HCT116 (cell line): Measurements from ENCODE around the gene TACR2. TPM values are rescaled to one million over a fixed set of nuclear protein-coding genes. Genes with fewer than 3 reads are reported as not detected.

Experiments used
- ATAC-seq: fragments of 200-7000 bp; cut with Tn5 transposase; 2 replicates; pipeline ENCODE4 v1.9.1; 2020; ENCODE audit warnings: mild to moderate bottlenecking, moderate library complexity
- BruUV-seq: library from RNA; stranded (reverse); fragments of 400-500 nt; replicated peaks from 2 replicates; lab custom pipeline; 2021; lab: Mats Ljungman, UMichigan
- CTCF ChIA-PET: fragments of 300-600 bp; sonication (Branson Sonifier 250); formaldehyde crosslinking; loops from one replicate; lab custom pipeline; 2021; ENCODE audit warnings: antibody characterized with exemption; lab: Charles Lee
- POLR2A ChIA-PET: fragments of 300-600, 350-600 bp; sonication (Branson Sonifier 250); formaldehyde crosslinking; loops from one replicate; lab custom pipeline; 2021; ENCODE audit warnings: antibody characterized with exemption; lab: Charles Lee
- RAD21 ChIA-PET, 2 experiments: fragments of 300-600 bp; sonication (Branson Sonifier 250); formaldehyde crosslinking; loops; one replicate each; lab custom pipeline; 2023; ENCODE audit warnings: low total read pairs in 2 of 2; ENCODE audit not compliant: uncharacterized antibody in 2 of 2, unreplicated experiment in 2 of 2, low non-redundant PET in 1 of 2; lab: Charles Lee
- DNase-seq: peaks from one replicate; pipeline ENCODE4 v3.0.0-alpha.2; 2010; ENCODE audit warnings: low read depth, low spot score
- H2AFZ ChIP-seq: fragments of 200-600 bp; shearing (Covaris generic), sonication (generic); 2 replicates; pipeline ENCODE4 v1.6.1; 2017; ENCODE audit warnings: low read depth, mixed run types, mixed read lengths, antibody characterized with exemption, low read length; ENCODE audit not compliant: poor library complexity, severe bottlenecking
- H3K27ac ChIP-seq: 2 replicates; pipeline ENCODE4 v1.5.1; 2012; ENCODE audit warnings: low read depth, low read length
- H3K27me3 ChIP-seq: fragments of 200-600 bp; sonication (generic); 2 replicates; pipeline ENCODE4 v1.6.1; 2016; ENCODE audit warnings: mixed run types, low read length, mixed read lengths; ENCODE audit not compliant: insufficient read depth
- H3K36me3 ChIP-seq, 2 experiments: fragments of 200-500 bp in 1 of 2; fragments of 200-600 bp in 1 of 2; sonication (Bioruptor generic) in 1 of 2; sonication (generic) in 1 of 2; 2 replicates each; pipeline versions ENCODE4 v1.5.1 to v1.6.1; 2014 to 2016; ENCODE audit warnings: low read length in 2 of 2, inconsistent platforms in 1 of 2, mixed read lengths in 1 of 2, mixed run types in 1 of 2; ENCODE audit not compliant: insufficient read depth in 2 of 2, control insufficient read depth in 1 of 2
- H3K4me1 ChIP-seq, 2 experiments: fragments of 200-600 bp in 1 of 2; sonication (generic) in 1 of 2; 2 replicates each; pipeline versions ENCODE4 v1.5.1 to v1.6.1; 2012 to 2017; ENCODE audit warnings: low read length in 2 of 2, inconsistent platforms in 1 of 2, mild to moderate bottlenecking in 1 of 2, mixed read lengths in 1 of 2, mixed run types in 1 of 2, moderate library complexity in 1 of 2; ENCODE audit not compliant: insufficient read depth in 2 of 2, control insufficient read depth in 1 of 2
- H3K4me2 ChIP-seq: fragments of 200-600 bp; sonication (generic); 2 replicates; pipeline ENCODE4 v1.6.1; 2017; ENCODE audit warnings: mixed run types, low read length, mixed read lengths
- H3K4me3 ChIP-seq, 2 experiments: fragments of 200-600 bp in 1 of 2; sonication (generic) in 1 of 2; replicated peaks in 1 of 2; 2 replicates each; pipeline ENCODE4 v1.5.1; 2011 to 2016; ENCODE audit warnings: low read length in 2 of 2, control low read depth in 1 of 2, low read depth in 1 of 2, mild to moderate bottlenecking in 1 of 2, mixed read lengths in 1 of 2, mixed run types in 1 of 2
- H3K79me2 ChIP-seq: fragments of 200-600 bp; sonication (generic); 2 replicates; pipeline ENCODE4 v1.6.1; 2017; ENCODE audit warnings: mild to moderate bottlenecking, mixed run types, low read length, moderate library complexity, mixed read lengths; ENCODE audit not compliant: insufficient read depth
- H3K9ac ChIP-seq: fragments of 200-600 bp; sonication (generic); 2 replicates; pipeline ENCODE4 v1.6.1; 2016; ENCODE audit warnings: low read length, mixed read lengths
- H3K9me2 ChIP-seq: fragments of 200-600 bp; sonication (generic), shearing (Covaris generic); 2 replicates; pipeline ENCODE4 v1.6.1; 2017; ENCODE audit warnings: mixed run types, mild to moderate bottlenecking, moderate library complexity; ENCODE audit not compliant: insufficient read depth
- H3K9me3 ChIP-seq, 2 experiments: fragments of 200-500 bp in 1 of 2; fragments of 200-600 bp in 1 of 2; sonication (Bioruptor generic) in 1 of 2; sonication (generic) in 1 of 2; 2 replicates each; pipeline ENCODE4 v1.6.1; 2014 to 2017; ENCODE audit warnings: low read length in 2 of 2, mixed read lengths in 2 of 2, inconsistent platforms in 1 of 2, low read depth in 1 of 2, mild to moderate bottlenecking in 1 of 2, mixed run types in 1 of 2, moderate library complexity in 1 of 2; ENCODE audit not compliant: control insufficient read depth in 1 of 2, insufficient read depth in 1 of 2
- H4K20me1 ChIP-seq: fragments of 200-600 bp; sonication (generic), shearing (Covaris generic); 2 replicates; pipeline ENCODE4 v1.6.1; 2017; ENCODE audit warnings: mixed run types, mild to moderate bottlenecking, moderate library complexity; ENCODE audit not compliant: insufficient read depth
- CBX3 ChIP-seq: IDR thresholded peaks from 2 replicates; pipeline ENCODE4 v1.6.1; 2012; ENCODE audit warnings: low read depth
- CEBPB ChIP-seq: IDR thresholded peaks from 2 replicates; pipeline ENCODE4 v1.6.1; 2012; ENCODE audit warnings: low read depth
- EZH2phosphoT487 ChIP-seq: fragments of 200-600 bp; IDR thresholded peaks from 2 replicates; pipeline ENCODE4 v1.6.1; 2018; ENCODE audit warnings: antibody characterized with exemption, borderline replicate concordance
- FOSL1 ChIP-seq: IDR thresholded peaks from 2 replicates; pipeline ENCODE4 v1.6.1; 2012; ENCODE audit warnings: low read depth
- JUND ChIP-seq: IDR thresholded peaks from 2 replicates; pipeline ENCODE4 v1.6.1; 2012
- MAX ChIP-seq: IDR thresholded peaks from 2 replicates; pipeline ENCODE4 v1.6.1; 2012
- POLR2A ChIP-seq: IDR thresholded peaks from 2 replicates; pipeline ENCODE4 v1.7.0; 2011; ENCODE audit warnings: borderline replicate concordance; ENCODE audit not compliant: insufficient read depth, insufficient read length; ENCODE audit errors: extremely low read depth
- RAD21 ChIP-seq: IDR thresholded peaks from 2 replicates; pipeline ENCODE4 v1.6.1; 2012; ENCODE audit warnings: low read depth, mild to moderate bottlenecking
- SIN3A ChIP-seq: IDR thresholded peaks from 2 replicates; pipeline ENCODE4 v1.6.1; 2012; ENCODE audit warnings: low read depth
- SP1 ChIP-seq: IDR thresholded peaks from 2 replicates; pipeline ENCODE4 v1.6.1; 2012; ENCODE audit warnings: low read depth
- SRF ChIP-seq: IDR thresholded peaks from 2 replicates; pipeline ENCODE4 v1.6.1; 2012; ENCODE audit warnings: low read depth
- YY1 ChIP-seq: IDR thresholded peaks from 2 replicates; pipeline ENCODE4 v1.6.1; 2011; ENCODE audit warnings: low read length, low read depth, moderate library complexity, mild to moderate bottlenecking; ENCODE audit not compliant: insufficient replicate concordance; ENCODE audit errors: extremely low read depth
- ZFX ChIP-seq: fragments of 450-650 bp; IDR thresholded peaks from 2 replicates; pipeline ENCODE4 v1.6.1; 2017
- ZNF274 ChIP-seq: fragments of 200-500 bp; sonication (Bioruptor generic); IDR thresholded peaks from 2 replicates; pipeline ENCODE4 v1.6.1; 2014; ENCODE audit warnings: mild to moderate bottlenecking, low read depth, low read length, inconsistent platforms
- intact Hi-C: fragments of 100-400 bp; cut with micrococcal nuclease; formaldehyde crosslinking; loops from 2 replicates; pipeline ENCODE4 v1.10.0; 2022
- total RNA-seq: library from RNA; stranded (reverse); gene quantifications from one replicate; pipeline ENCODE4 v1.2.1, GENCODE V29; 2021; ENCODE audit not compliant: unreplicated experiment
- TF ChIP-seq, protein P1 (sequence below): IDR thresholded peaks from 2 replicates; pipeline ENCODE4 v1.6.1; 2012; ENCODE audit warnings: low read depth
- TF ChIP-seq, protein P2 (sequence below): IDR thresholded peaks from 2 replicates; pipeline ENCODE4 v1.6.1; 2012
- TF ChIP-seq, protein P3 (sequence below): IDR thresholded peaks from 2 replicates; pipeline ENCODE4 v1.6.1; 2011; ENCODE audit warnings: mild to moderate bottlenecking, low read length, moderate library complexity; ENCODE audit not compliant: insufficient replicate concordance; ENCODE audit errors: extremely low read depth

TACR2 gene
- total RNA-seq, 1 experiment from 2014 or later = not detected

- Histone ChIP-seq H3K9ac (no peak overlapping the region), H3K4me2 (no peak overlapping the region), H3K4me1 (peaks cover 3 to 23% of the 10 kb centered on the region in 2 experiments; a peak in 2 of 4 replicates), H3K9me3 (no peaks in the 10 kb centered on the region), H3K9me2 (no peaks in the 10 kb centered on the region), H3K36me3 (no peaks in the 10 kb centered on the region), H4K20me1 (no peaks in the 10 kb centered on the region), H3K27ac (no peak overlapping the region), H2AFZ (no peak overlapping the region), H3K27me3 (no peaks in the 10 kb centered on the region), H3K79me2 (no peaks in the 10 kb centered on the region), H3K4me3 (no peak overlapping the region)
- ATAC-seq (no peak), DNase-seq (no peak)
- TF ChIP-seq MAX (no peak), ZFX (no peak), SP1 (no peak), FOSL1 (no peak), JUND (no peak), CEBPB (no peak), SRF (no peak), POLR2A (no peak), ZNF274 (no peak), CBX3 (no peak), SIN3A (no peak), YY1 (no peak), EZH2phosphoT487 (no peak), RAD21 (no peak)
- TF ChIP-seq, protein P1, sequence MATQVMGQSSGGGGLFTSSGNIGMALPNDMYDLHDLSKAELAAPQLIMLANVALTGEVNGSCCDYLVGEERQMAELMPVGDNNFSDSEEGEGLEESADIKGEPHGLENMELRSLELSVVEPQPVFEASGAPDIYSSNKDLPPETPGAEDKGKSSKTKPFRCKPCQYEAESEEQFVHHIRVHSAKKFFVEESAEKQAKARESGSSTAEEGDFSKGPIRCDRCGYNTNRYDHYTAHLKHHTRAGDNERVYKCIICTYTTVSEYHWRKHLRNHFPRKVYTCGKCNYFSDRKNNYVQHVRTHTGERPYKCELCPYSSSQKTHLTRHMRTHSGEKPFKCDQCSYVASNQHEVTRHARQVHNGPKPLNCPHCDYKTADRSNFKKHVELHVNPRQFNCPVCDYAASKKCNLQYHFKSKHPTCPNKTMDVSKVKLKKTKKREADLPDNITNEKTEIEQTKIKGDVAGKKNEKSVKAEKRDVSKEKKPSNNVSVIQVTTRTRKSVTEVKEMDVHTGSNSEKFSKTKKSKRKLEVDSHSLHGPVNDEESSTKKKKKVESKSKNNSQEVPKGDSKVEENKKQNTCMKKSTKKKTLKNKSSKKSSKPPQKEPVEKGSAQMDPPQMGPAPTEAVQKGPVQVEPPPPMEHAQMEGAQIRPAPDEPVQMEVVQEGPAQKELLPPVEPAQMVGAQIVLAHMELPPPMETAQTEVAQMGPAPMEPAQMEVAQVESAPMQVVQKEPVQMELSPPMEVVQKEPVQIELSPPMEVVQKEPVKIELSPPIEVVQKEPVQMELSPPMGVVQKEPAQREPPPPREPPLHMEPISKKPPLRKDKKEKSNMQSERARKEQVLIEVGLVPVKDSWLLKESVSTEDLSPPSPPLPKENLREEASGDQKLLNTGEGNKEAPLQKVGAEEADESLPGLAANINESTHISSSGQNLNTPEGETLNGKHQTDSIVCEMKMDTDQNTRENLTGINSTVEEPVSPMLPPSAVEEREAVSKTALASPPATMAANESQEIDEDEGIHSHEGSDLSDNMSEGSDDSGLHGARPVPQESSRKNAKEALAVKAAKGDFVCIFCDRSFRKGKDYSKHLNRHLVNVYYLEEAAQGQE = no peak
- TF ChIP-seq, protein P2, sequence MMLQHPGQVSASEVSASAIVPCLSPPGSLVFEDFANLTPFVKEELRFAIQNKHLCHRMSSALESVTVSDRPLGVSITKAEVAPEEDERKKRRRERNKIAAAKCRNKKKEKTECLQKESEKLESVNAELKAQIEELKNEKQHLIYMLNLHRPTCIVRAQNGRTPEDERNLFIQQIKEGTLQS = no peak
- TF ChIP-seq, protein P3, sequence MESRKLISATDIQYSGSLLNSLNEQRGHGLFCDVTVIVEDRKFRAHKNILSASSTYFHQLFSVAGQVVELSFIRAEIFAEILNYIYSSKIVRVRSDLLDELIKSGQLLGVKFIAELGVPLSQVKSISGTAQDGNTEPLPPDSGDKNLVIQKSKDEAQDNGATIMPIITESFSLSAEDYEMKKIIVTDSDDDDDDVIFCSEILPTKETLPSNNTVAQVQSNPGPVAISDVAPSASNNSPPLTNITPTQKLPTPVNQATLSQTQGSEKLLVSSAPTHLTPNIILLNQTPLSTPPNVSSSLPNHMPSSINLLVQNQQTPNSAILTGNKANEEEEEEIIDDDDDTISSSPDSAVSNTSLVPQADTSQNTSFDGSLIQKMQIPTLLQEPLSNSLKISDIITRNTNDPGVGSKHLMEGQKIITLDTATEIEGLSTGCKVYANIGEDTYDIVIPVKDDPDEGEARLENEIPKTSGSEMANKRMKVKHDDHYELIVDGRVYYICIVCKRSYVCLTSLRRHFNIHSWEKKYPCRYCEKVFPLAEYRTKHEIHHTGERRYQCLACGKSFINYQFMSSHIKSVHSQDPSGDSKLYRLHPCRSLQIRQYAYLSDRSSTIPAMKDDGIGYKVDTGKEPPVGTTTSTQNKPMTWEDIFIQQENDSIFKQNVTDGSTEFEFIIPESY = no peak
- ChIA-PET RAD21 (interaction anchor here in 1 of 2 experiments (0.7 kb wide), 1 partner anchor 85 kb away, joined by 3 read pairs; no protein-coding TSS in a partner anchor), POLR2A (no interaction called here), CTCF (interaction anchor here (0.8 kb wide), 1 partner anchor 14 kb away, joined by 3 read pairs; no protein-coding TSS in a partner anchor)
- intact Hi-C loops = loop anchor here (10.0 kb wide), 1 partner anchor 292 kb away; no protein-coding TSS in a partner anchor
- no TSS peak for BruUV-seq
Measured at GRCh38 chr10:69422676-69423075, 6.0 kb upstream of the TACR2 start.
